Measurements from ENCODE around the gene CUX1.

DNA sequence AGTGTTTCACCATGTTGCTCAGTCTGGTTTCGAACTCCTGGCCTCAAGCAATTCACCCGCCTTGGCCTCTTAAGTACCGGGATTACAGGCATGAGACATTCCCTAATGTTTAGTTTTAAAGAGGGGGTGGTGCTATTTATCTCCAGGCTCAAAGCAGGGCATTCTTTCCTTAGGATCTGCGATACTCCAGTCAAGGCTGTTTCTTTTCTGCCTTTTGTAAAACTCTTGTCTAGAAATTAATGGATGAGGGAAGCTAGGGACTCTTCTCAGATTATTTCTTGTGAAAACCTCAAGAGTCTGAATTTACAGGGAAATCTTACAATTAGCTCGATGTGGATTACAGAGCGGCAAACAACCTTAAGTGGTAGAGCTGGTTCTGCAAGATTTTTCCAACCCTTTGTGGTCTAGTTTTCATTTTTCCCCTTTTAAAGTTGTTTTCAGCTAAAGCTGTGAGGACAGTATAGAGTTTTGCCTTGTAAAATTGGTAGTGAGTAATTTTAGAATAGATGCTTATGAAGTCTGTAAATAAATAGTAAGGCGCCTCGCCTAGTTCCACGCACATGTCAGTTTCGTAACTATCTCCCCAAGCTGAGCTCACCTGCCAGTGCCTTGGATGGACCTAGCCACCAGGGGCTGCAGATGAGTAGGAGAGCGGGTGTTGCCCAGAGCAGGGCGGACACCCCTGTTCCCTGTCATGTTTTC is 53.1 kb downstream of the CUX1 start:
- TF ChIP-seq, protein P1, sequence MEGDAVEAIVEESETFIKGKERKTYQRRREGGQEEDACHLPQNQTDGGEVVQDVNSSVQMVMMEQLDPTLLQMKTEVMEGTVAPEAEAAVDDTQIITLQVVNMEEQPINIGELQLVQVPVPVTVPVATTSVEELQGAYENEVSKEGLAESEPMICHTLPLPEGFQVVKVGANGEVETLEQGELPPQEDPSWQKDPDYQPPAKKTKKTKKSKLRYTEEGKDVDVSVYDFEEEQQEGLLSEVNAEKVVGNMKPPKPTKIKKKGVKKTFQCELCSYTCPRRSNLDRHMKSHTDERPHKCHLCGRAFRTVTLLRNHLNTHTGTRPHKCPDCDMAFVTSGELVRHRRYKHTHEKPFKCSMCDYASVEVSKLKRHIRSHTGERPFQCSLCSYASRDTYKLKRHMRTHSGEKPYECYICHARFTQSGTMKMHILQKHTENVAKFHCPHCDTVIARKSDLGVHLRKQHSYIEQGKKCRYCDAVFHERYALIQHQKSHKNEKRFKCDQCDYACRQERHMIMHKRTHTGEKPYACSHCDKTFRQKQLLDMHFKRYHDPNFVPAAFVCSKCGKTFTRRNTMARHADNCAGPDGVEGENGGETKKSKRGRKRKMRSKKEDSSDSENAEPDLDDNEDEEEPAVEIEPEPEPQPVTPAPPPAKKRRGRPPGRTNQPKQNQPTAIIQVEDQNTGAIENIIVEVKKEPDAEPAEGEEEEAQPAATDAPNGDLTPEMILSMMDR (IDR thresholded peaks at IDR 0.05; ENCODE audit: borderline replicate concordance, extremely low read depth, low read length, poor library complexity, severe bottlenecking), result no peak
- no peak for TF ChIP-seq EZH2 (IDR thresholded peaks at IDR 0.05; ENCODE audit: borderline replicate concordance, low read depth, low read length, severe bottlenecking)
